HG03039 (cell line): ENCODE data around the gene SHANK2.

Experiments used
- ATAC-seq: cut with Tn5 transposase; IDR thresholded peaks from one replicate; pipeline ENCODE4 v1.9.1; 2021; ENCODE audit warnings: mild to moderate bottlenecking, moderate library complexity; ENCODE audit not compliant: unreplicated experiment

Gene SHANK2

GRCh38 chr11:71203681-71204080 lies 48.7 kb downstream of the SHANK2 start:
- ATAC-seq: no peak

GRCh38 chr11:71202966-71203365 lies 49.4 kb downstream of the SHANK2 start:
- no peak for ATAC-seq

GRCh38 chr11:71202598-71202944 lies 49.8 kb downstream of the SHANK2 start:
- ATAC-seq: no peak
